HG03354 (cell line): ENCODE measurements around the gene REM1.
"Not testable (repeated sequence)": the region's sequence is repeated elsewhere in the genome, so short reads cannot be mapped to it uniquely, and the experiment has no call there.

Source experiments
- ATAC-seq: cut with Tn5 transposase; IDR thresholded peaks from one replicate; pipeline ENCODE4 v1.9.1; 2021; ENCODE audit warnings: mild to moderate bottlenecking; ENCODE audit not compliant: unreplicated experiment, poor library complexity, severe bottlenecking

The REM1 gene

DNA sequence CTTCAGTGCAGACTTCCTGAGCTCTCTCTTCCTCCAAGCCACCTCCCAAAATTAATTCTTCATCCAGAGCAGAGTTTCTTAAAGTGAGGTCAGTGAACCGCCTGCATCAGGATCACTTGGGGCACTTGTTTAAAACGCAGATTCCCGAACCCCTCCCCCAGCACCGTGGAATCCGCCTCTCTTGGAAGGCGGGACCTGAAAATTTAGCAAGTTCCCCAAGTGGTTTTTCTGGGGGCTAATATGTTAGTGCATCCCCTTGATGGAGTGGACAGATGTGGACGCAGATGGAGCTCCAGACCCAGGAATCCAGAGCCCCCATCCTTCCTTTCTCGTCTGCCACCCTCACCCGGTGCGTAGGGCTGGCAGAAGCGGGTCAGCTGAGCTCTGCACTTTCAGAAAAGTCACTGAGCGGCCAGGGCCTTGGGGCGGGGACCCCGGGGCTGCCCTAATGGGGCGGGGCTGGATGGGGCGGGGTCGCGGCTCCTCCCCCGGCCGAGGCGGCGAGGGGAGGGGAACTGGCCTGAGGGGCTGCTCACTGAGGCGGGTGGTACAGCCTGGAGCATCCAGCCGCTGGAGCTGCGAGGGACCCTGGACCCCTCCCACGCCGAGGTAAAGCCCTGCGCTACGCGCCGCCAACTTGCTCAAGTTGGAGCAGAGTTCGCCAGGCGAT, at the start of gene REM1, which contains the start of gene DEFB124:
REM1 (plus strand) TSS at position 531 of the 670 bp plus-strand sequence. CDS start 1,158 bp downstream, outside the sequence.
DEFB124 (minus strand) TSS at position 370 of the 670 bp plus-strand sequence. CDS start 2,114 bp downstream, outside the sequence.
- no peak for ATAC-seq

DNA sequence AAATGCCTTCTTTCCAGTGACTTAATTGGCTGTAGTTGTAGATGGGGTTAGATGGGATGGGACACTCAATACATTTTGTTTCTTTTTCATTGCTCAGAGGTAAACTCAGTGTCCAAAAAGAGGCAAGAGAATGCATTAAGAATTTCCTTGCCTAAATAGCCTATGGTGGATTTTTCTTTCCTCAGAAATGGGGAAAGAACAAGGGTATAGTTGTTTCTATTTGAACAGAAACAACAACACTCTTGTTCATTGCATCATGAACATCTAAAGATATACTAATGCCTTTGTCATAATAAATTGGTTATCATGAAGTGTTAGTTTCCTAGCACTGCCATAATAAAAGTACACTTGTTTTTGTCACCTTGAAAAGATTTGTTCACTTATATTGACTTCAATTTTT, 49.3 kb upstream of the REM1 start:
- no peak for ATAC-seq

- ATAC-seq = not testable (repeated sequence)
Observed at GRCh38 chr20:31426891-31427551, 48.1 kb upstream of the REM1 start.

- not testable (repeated sequence) for ATAC-seq
Observed at GRCh38 chr20:31427576-31427975, 47.5 kb upstream of the REM1 start.

GRCh38 chr20:31430568-31431115, 44.4 kb upstream of the REM1 start:
- no peak for ATAC-seq

DNA sequence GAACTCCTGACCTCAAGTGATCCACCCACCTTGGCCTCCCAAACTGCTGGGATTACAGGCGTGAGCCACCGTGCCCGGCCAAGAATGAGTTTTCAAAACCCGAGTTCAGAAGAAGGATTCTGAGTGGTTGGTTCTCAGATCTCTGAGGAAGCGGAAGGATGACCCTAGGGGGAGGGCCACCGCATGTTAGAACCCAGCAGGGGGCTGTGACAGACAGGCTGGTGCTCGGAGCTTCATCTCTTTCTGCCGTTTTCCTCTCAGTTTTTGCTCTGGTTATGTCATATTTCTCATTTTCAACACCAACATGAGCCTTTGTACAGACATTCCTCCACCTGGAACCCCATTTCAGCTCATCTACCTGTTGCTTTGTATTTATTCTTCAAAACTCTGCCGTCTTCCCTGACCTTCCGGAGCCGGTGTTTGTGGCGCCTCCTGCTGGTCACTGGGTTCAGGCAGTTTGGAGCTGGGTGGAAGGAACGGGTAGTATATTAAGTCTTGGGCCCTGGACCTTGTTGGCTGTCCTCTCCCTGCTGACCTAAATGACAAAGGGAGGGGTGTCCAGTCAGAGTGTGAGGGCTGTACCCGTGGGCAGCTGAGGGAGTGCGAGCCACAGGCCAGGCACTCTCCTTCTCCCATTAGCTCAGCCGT, 35.0 kb upstream of the REM1 start, which contains the start of gene DEFB123:
DEFB123 (plus strand) TSS at position 621 of the 648 bp plus-strand sequence. CDS start 67 bp downstream, outside the sequence.
- ATAC-seq = no peak

GRCh38 chr20:31446084-31446819, 28.8 kb upstream of the REM1 start:
- no peak for ATAC-seq

GRCh38 chr20:31449511-31450414, 25.3 kb upstream of the REM1 start:
- ATAC-seq = no peak

DNA sequence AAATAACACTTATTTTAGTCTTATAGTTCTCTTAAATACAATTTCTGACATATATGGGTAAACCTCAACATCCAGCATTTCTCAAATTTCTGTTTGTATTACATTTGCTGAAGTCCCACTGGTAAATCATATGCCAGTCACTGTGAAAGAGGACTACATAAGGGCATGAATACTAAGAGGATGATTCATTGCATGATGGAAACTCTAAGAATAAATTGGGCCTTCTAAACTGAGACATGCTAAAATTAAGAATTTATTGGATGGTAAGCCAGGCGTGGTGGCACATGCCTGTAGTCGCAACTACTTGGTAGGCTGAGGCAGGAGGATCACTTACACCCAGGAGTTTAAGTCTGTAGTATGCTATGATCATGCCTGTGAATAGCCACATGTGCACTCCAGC, 22.5 kb upstream of the REM1 start:
- no peak for ATAC-seq

DNA sequence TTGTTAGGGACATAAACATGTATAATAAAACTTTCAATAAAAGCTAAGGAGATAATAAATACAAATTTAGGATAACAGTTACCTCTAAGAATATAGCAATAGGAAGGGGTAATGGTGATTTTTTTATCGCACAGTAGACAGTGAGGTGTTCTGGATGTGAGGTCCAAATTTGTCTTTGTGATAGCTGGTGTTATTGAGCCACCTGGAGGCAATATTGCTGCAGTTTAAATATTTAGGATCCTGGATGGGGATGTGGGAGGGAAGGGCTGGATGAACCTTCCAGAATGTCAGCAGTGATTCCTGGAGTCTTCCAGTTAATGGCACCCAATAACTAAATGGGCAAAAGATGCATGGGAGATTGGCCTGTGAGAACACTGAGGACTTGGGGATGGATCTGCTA, 20.7 kb upstream of the REM1 start:
- ATAC-seq = no peak

GRCh38 chr20:31470946-31471345, 4.1 kb upstream of the REM1 start:
- ATAC-seq = not testable (repeated sequence)

GRCh38 chr20:31472395-31473330, 2.4 kb upstream of the REM1 start:
- ATAC-seq = no peak

- no peak for ATAC-seq
Observed at GRCh38 chr20:31473331-31474096, 1.6 kb upstream of the REM1 start.

- ATAC-seq = no peak
Observed at GRCh38 chr20:31474097-31474436, 1.0 kb upstream of the REM1 start.

DNA sequence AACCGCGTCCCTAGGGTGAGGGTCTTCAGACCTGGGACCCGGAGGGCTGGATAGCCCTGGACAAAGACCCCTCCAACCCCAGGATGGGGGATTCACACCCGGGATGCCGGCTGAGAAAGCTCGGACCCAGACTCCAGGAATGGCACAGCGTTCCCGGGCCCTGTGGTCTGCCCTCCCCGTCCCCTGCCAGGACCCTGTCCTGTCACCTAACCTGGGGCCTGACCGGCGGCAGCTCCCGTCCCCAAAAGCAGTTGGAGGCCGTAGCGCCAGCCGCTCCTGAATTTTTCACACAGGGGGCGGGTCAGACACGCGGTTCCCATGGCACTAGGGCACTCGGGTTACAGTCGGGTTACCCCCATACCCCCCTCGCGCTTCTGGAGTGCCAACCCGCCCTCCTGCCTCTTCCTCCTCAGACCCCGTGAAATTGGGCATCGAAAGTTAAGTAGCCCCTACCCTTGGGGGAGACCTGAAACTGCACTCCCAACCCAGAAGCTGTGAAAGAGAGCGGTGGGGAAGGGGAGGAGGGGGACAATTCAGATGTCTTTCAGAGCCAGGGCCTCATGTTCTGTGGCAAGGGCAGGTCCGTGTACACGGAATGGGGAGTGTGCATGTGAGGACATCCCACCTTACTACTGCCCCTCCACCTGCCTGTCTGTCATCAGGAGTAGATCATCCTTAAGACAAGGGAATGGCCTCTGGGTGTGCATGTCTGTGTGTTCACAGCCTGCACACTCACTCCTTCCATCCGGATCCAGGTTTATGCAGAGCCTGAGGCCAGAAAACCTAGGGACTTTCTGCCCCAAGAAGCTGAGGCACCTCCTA, 595 bp downstream of the REM1 start:
- no peak for ATAC-seq

DNA sequence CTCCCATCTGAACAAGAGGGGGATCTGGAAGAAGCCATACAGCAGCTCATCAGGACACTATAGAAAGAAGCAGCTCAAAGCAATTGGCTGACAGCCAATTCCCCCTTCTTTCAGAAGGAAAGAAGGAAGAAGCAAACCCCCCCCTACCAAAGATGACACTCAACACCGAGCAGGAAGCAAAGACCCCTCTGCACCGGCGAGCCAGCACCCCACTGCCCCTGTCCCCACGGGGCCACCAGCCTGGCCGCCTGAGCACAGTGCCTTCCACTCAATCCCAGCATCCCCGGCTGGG, 1.2 kb downstream of the REM1 start:
- no peak for ATAC-seq
